Activated CD4-positive, alpha-beta T cell treated with anti-CD3 and anti-CD28 coated beads, Interleukin-10, Interleukin-2, amounts not matched to agents 100 ng/mL and 50 ng/mL, durations not matched to agents 16 hours and 8 hours (primary cell): ENCODE data around the gene GFRA4.

Experiments used
- DNase-seq: peaks from one replicate; pipeline ENCODE4 v3.0.0-alpha.2; 2020

Gene GFRA4, protein sequence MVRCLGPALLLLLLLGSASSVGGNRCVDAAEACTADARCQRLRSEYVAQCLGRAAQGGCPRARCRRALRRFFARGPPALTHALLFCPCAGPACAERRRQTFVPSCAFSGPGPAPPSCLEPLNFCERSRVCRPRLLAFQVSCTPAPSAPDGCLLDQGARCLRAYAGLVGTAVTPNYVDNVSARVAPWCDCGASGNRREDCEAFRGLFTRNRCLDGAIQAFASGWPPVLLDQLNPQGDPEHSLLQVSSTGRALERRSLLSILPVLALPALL

GRCh38 chr20:3663031-3663701 lies at the start of gene GFRA4:
TSS of gene GFRA4 (minus strand) at chr20:3663399. CDS start at chr20:3663399, 0 bp downstream.
- no peak for DNase-seq

- DNase-seq: no peak
Observed at GRCh38 chr20:3712279-3712873, 49.2 kb upstream of the GFRA4 start, which contains the start of gene SIGLEC1. TSS of gene SIGLEC1 (minus strand) at chr20:3712600. CDS start at chr20:3707128, 5,472 bp downstream.

- DNase-seq: no peak
Observed at GRCh38 chr20:3711484-3711941, 48.3 kb upstream of the GFRA4 start.

DNA sequence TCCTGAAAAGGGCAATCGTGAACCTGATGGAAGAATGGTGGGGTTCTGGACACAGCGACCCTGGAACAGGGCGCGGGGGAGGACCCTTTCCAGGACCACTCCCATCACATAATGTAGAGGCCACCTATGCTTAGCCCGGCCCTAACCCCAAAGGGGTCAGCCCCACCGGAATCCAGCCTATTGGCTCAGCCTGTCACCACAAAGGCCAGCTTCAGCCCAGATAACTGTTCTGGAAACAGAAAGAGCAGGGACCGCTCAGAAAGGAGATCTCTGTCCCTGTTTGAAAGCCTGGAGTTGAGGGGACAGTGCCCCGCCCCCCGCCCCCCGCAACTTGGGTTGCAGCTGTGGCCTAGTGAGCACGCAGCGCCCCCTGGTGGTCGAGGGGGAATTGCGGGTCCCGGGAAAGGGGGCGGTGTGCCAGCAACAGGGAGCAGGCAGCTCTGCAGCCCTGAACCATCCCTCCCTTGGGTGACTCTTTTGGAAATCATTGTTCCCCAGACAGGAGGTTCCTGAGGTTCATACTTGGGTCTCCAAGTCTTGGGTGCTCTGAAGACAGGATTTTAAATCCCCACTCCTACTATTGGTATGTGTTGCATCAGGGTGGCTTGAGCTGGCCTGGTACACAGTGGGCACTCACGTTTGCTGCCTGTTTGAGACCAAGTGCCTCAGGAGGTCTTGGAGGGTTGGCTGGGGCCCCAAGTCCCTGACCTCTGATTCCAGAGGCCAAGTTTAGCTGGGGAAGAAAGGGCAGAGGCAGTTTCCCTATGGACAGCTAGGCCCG lies 47.7 kb upstream of the GFRA4 start:
- DNase-seq: peak; percentile 74

- no peak for DNase-seq
Observed at GRCh38 chr20:3710011-3710466, 46.8 kb upstream of the GFRA4 start.

GRCh38 chr20:3707508-3707899 lies 44.3 kb upstream of the GFRA4 start:
- no peak for DNase-seq

GRCh38 chr20:3706774-3707507 lies 43.7 kb upstream of the GFRA4 start:
- DNase-seq: no peak

- no peak for DNase-seq
Observed at GRCh38 chr20:3705970-3706739, 43.0 kb upstream of the GFRA4 start.

DNA sequence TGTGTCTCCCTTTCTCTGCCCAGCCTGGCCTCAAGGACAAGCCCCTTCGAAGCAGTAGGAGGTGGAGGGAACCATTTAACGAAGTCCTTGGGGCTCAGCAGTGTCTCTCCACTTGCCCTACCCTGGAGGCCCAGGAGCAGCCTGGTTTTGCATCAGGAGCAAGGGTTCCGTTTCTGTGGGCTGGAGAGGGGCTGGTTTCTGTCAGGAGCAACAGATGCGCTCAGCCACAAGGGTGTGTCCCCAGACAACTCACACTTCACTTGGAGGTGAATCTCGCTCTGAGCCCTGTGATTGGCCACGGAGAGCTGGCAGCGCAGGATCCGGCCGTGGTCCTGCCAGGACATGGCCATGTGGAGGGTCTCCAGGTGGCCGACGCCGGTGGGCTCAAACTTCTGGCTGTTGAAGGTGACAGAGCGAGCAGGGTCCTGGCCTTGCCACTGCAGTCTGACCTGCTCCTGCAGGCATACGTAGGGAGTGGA lies 42.3 kb upstream of the GFRA4 start:
- no peak for DNase-seq

- DNase-seq: no peak
Observed at GRCh38 chr20:3704087-3704486, 40.9 kb upstream of the GFRA4 start.

- no peak for DNase-seq
Observed at GRCh38 chr20:3702611-3703391, 39.6 kb upstream of the GFRA4 start.

DNA sequence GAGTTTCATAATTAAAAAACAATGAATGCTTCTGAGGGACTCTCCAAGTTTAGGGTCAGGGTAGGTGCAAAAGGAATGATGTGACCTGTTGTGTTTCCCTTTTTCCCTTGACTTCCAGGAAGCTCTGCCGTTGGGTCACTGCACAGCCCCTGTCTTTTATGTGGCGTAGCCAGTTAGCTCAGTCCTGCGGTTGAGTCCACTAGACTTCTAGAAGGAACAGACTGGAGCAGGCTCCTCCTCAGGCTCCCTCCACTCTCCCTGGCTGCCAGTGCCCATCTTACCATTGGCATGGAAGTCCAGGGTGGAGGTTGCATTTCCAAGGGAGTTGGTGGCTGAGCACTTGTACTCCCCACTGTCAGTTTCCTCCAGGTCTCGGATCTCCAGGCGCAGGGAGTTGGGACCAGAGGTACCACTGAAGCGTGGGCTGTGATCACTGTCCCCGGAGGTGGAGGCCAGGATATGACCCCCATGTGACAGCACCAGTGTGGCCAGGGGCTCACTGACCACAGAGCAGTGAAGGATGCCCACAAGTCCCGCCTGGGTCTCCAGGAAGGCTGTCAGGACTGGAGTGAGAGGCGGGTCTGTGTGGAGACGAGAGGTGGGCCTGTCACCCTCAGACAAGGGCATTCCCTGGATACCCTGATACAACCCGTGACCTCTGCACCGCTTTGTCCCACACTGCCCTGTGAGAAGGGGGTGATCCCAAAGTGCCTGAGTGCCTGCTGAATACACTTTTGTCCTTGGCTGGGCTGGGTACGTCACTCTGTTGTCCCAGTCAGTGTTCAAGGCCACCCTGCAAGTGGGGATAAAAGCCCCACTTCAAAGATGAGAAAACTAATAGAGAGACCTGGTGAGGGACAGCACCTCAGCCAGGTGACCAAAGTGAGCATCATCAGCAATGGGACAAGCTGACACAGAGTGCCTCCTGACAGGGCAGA lies 38.1 kb upstream of the GFRA4 start:
- no peak for DNase-seq

GRCh38 chr20:3699037-3699436 lies 35.8 kb upstream of the GFRA4 start:
- DNase-seq: no peak

- DNase-seq: no peak
Observed at GRCh38 chr20:3698591-3699001, 35.4 kb upstream of the GFRA4 start.

- no peak for DNase-seq
Observed at GRCh38 chr20:3697588-3698305, 34.5 kb upstream of the GFRA4 start.

GRCh38 chr20:3696745-3697587 lies 33.8 kb upstream of the GFRA4 start:
- DNase-seq: no peak

DNA sequence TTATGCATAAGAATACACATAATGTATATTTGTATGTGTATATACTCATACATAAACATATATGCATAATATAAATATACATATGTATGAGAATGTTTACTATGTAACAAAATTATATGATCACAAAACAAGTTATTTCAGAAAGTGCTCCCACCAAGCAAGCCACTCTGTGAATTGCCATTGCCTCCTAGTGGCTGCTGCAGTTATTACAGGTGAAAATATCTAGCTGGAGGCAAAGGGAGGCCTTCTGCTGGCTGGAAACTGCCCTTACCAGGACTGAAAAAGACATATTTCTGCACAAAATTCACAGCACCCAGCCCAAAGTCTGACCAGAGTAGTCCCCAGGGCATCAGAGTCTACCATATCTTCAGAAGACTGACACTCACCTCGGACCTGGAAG lies 33.0 kb upstream of the GFRA4 start:
- peak; percentile 29 for DNase-seq

GRCh38 chr20:3694864-3695263 lies 31.7 kb upstream of the GFRA4 start:
- no peak for DNase-seq
